Activated gamma-delta T cell (primary cell): Measurements from ENCODE around the gene SLC22A7.
"Not testable (repeated sequence)": the region's sequence is repeated elsewhere in the genome, so short reads cannot be mapped to it uniquely, and the experiment has no call there.

Experiments used
- DNase-seq: peaks from one replicate; lab custom pipeline; 2025; lab: John Stamatoyannopoulos, UW

Gene SLC22A7

DNA sequence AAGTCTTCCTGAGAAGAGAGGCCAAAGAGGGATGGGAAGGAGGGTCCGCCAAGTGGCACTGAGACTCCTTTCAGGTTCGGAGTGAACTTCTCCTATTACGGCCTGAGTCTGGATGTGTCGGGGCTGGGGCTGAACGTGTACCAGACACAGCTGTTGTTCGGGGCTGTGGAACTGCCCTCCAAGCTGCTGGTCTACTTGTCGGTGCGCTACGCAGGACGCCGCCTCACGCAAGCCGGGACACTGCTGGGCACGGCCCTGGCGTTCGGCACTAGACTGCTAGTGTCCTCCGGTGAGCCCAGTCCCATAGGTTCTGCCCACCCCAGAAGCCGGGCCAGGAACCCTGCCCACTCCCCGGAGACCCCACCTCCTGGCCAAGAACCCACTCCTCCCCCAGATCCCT is 4.1 kb downstream of the SLC22A7 start:
- DNase-seq: no peak

DNA sequence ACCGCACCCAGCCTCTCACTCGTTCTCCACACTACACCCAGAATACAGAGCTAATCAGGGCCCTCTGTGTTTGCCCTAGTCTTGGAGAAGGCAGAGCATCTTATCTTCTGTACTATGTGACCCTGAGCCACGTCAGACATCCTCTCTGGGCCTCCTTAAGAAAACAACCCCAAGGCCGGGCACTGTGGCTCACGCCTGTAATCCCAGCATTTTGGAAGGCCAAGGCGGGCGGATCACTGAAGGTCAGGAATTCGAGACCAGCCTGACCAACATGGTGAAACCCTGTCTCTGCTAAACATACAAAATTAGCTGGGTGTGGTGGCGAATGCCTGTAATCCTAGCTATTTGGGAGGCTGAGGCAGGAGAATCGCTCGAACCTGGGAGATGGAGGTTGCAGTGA is 4.9 kb downstream of the SLC22A7 start:
- not testable (repeated sequence) for DNase-seq

DNA sequence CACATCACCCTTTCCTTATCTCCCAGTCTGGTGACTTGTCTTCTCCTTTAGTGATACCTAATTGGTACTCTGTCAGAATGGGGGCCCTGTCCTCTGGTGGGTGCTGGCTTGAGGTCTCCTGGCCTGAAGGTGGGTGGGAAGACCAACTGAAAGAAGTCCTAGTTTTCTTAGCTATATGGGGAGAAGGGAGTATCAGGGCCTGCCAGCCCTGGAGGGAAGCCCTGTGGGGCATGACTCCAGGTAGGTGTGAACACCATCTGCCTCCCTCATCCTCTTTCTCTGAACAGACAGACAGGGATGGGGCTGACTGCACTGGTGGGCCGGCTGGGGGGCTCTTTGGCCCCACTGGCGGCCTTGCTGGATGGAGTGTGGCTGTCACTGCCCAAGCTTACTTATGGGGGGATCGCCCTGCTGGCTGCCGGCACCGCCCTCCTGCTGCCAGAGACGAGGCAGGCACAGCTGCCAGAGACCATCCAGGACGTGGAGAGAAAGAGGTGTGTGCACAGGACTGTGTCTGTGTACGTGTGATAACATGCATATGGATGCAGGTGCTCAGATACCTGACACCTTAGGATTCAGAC is 5.8 kb downstream of the SLC22A7 start:
- no peak for DNase-seq

DNA sequence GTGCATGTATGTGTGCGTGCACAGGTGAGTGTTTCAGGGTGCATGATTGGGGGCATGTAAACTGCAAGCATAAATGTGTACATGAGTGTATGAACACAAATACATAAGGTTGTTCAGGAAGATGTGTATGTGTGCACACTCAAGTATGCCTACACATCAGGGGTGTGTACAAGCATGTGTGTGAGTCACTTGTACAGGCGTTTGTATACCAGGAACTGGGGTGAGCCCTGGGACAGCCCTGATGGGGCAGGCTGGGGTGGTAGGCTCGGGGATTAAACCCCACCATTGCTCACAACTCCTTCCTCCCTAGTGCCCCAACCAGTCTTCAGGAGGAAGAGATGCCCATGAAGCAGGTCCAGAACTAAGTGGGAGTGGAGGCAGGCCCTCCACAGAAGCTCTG is 6.3 kb downstream of the SLC22A7 start:
- DNase-seq: no peak

DNA sequence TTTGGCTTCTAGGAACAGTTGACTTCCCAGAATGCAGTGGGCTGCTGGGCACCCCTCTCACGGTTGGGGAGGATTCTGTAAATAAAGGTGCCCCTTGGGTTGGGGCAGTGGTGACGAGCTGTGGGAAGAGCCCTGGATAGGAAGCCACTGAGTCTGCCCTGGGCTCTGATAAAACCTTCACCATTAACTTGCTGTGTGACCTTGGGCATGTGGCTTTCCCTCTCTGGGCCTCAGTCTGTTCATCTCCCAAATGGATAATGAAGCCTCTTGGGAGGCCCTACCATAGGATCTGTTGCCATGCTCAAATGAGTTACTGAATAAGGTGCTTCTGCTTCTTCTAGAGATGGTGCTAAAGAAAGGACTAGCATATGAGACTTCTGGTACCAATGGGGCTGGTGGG is 6.8 kb downstream of the SLC22A7 start:
- no peak for DNase-seq

DNA sequence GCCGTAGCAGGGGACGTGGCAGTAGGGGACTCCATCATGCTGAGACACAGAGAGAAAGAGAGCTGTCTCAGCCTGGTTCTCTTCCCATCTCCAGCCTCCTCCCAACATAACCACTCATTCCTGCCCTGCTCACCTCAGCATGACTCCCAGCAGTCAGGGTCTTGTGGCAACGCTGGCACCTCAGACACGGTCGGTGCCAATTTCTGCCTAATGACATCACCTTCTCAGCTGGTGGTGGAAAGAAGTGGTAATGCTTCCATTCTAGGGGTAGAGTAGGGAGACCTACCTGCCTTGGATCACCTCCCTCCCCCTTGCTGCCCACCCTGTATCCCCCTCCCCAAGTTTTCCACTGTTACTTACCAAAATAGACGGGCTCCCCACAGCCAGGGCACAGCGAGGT is 8.0 kb downstream of the SLC22A7 start:
- DNase-seq: no peak

DNA sequence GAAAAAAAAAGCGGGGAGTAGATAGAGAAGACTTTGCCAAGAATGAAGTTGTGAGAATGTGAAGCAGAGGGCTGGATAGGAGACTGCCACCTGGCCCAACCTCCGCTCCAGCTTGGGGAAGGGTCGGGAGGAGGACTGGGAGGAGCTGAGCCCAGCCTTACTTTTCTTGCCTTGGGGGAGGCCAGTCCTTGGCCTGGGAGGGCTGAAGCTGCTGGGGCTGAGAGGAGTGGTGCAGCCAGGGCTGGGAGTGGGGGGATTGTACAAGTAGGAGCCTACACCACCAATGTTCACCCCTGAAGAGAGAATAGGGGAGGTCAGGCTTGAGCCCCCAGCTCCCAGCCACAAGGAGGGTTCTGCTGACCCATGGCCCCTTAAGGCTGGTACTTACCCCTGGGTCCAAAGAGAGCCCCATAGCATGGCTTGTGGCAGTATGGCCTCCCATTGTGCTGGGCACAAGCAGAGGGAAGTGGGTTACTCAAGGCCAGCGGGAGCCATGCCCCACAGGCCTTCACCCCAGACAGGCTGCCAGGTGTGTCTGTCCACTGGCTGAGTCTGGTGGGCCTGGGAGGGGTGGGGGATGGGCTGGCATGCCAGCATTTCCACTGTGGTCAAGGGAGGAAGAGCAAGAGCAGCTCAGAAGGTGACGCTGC is 9.5 kb downstream of the SLC22A7 start:
- DNase-seq: no peak

DNA sequence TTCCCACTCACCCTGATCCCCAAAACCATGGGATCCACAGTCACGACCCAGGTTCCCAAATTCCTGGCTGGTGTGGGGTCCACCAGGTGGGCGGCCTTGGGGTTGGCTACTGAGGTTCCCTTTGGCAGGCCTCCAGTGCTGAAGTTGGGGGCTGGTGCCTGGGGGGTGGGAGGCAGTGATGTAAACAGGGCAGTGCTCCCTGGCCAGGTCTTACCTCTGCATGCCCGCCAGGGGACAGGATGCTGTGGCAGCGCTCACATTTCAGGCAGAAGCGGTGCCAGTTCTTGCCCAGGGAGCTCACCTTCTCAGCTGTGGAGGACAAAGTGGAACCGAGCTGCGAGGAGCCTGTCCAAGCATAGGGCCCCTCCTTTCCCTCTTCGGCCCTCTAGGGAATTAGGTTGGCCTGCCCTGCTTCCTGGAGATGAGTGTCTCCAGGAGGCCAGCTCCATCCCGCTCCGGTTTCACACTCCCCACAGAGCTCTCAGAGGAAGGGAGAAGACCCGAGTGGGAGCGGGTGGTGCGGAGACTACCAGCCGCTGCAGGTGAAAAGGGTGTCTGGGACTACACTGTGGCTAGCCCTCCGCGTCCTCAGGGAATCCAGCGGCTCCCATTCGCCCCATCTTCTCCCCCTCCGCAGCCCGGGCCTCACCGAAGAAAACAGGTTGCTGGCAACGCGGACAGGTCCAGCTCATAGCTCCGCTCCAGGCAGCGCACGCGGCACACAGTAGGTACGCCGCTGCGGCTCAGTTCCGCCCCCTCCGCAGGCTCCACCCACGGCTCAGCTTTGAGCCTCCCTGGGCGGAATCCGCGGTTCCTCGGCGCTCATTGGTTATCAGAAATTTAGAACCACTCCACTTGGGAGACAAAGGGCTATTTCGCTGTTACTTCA is 10.3 kb downstream of the SLC22A7 start, which contains the start of gene CRIP3:
TSS of gene CRIP3 (minus strand) at position 726 of the 889 bp plus-strand sequence. CDS start at position 692, 34 bp downstream.
- DNase-seq: no peak

DNA sequence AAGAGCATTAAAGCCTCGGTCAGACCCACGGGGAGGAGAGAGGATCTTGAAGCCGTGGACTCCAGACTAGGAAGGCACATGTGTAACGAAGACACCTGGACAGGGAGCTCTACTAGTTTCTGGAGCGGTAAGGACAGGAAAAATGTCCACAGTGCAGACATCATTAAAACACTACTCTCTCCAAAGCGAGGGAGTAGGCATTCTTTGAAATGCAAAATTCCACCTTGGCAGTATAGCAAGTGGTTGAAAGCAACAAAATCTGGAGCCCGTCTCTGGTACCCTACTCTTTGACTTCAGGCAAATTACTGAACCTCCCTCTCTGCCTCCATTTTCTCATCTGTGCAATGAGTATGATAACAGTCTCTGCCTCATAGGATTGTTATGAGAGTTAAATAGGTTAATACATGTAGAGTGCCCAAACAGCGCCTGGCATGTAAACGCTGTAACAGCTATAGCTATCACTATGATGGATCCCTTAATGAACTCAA is 11.0 kb downstream of the SLC22A7 start:
- DNase-seq: no peak

DNA sequence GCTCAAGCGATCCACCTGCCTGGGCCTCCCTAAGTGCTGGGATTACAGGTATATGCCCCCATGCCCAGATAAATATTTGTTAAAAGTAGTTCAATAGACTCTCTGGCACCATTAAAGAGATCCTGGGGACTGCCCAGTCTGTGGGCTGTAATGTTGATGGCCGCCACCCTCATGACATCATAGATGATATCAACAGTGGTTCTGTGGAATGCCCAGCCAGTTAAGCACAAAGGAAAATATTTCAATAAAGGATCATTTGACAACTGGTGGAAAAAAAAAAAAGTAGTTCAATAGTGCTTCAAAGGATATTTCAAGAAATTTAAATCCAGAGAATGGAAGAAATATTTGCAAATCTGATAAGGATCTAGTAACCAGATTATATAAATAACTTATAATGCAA is 12.1 kb downstream of the SLC22A7 start:
- no peak for DNase-seq

DNA sequence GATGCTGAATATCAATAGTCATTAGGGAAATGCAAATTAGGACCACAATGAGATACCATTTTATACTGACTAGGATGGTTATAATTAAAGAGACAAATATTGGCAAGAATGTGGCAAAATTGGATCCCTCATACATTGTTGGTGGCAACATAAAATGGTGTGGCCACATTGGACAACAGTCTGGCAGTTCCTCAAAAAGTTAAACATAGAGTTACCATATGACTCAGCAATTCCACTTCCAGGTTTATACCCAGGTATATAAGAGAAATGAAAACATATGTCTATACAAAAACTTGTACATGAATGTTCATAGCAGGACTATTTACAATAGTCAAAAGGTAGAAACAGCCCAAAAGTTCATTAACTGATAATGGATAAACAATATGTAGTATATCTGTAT is 12.6 kb downstream of the SLC22A7 start:
- no peak for DNase-seq

DNA sequence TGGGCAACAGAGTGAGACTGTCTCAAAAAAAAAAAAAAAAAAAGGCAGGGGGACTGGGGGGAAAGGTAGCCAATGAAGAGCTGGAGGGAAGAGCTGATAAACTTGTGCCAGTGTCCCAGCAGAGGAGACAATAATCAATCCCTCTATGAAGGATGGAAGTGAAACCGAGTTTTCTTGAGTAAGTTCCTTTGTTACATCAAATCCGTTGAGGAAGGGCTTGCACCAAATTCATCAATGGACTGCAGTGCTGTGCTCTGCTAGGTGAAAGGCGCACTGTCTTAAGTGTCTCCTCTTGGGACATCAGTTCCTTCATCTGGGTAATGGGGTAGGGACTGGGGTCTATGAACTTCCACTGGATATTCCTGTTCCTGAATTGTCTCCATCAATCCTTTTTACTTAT is 13.6 kb downstream of the SLC22A7 start:
- DNase-seq: no peak

DNA sequence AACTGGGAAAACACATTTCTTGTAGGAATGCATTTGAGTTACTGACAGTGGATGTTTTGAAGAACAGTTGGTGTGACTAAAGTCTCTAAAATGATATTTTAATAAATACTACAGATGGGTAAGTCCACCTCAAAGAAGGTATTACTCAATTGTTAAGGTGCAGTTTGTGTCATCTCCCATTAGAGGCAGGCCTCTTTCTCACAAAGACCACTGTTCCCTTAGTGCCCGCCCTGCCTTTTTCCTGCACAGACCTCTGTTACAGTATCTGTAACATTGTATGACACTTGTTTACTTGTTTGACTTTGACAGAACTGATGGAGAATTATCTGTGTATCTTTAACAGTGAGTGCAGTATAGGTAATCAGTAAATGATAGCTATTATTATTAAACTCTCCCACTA is 15.8 kb downstream of the SLC22A7 start:
- DNase-seq: no peak

DNA sequence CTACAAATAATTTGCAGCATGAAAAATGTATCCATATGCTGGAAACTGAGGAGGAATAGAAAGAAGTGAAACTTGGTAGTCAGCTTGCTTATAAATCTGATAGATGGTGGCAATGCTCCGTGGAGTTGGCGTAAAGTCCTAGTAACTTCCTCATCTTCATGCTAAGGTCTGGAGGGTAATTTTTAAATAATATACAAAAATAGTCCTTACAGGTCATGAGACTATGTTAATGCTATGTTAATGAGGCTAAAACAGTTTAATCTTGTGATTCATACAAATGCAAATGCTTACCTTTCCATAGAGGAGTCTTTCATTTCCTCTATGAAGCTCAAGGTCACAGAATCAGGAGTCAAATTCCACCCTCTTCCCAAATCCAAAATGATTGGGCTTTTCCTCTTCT is 20.0 kb downstream of the SLC22A7 start:
- no peak for DNase-seq

DNA sequence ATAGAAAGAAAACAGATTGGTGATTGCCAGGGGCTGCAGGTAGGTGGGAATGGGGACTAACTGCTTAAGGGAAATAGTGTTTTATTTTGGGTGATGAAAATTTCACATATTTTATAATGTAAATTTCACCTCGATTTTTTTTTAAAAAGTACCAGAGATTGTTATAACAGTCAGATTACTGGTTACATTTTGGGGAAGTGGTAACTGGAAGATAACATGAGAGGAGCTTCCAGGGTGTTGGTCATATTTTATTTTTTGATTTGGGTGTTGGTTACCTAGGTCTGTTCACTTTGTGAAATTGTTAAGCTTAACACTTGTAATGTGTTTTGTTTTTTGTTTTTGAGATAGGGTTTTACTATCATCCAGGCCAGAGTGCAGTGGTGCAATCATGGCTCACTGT is 27.8 kb downstream of the SLC22A7 start:
- no peak for DNase-seq

DNA sequence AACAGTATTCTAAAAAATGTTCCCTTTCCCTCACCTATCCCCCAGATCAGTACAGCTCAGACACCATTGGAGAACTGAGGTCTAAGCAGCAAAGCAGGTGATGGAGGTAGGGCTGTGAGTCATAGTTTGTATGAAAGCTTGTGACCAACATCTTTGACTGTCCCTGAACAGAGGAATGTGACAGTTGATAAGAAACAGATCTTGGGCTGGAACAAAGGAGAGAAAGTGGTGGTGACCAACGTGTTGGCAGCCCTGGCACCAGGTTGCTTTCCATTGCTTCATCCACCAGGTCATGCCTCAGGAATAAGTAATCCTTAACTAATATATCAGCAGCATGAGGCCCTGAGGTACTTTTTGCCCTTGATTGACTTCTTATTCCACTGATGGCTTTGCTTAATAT is 30.5 kb downstream of the SLC22A7 start:
- DNase-seq: no peak

DNA sequence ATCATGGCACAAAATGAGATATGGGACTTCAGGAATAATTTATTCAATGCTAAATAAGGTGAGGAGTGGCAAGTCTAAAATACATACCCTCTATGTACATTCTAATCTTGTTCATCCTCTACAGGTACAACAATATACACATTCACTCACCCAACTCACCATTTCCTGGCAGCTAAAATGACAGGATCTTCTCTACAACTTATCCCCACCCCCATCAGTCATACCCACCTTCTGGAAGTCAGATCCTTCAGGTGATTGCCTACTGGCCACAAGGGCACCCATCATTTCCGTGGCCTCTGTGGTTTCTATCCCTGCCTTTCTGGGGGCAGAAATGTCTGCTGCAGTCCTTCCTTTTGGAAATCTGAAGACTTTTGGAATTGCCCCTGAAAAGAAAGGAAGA is 33.4 kb downstream of the SLC22A7 start:
- no peak for DNase-seq

DNA sequence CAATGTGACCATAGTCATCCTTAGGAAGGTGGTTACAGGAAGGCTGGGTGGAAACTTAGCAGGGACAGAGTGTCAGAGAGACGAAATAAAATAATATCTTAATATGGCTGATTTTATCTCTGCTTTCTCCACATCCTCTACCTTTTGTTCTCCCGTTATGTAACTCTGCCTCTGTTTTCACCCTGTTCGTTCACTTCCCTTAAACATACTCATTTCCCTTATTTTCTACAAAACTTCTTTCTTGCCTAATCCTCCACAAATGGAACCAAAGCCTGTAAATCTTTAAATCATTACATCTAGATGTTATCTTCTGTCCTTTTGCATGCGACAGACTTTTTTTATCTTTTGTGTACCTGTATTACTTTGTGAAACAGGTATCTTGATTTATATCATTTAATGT is 33.8 kb downstream of the SLC22A7 start:
- DNase-seq: no peak

DNA sequence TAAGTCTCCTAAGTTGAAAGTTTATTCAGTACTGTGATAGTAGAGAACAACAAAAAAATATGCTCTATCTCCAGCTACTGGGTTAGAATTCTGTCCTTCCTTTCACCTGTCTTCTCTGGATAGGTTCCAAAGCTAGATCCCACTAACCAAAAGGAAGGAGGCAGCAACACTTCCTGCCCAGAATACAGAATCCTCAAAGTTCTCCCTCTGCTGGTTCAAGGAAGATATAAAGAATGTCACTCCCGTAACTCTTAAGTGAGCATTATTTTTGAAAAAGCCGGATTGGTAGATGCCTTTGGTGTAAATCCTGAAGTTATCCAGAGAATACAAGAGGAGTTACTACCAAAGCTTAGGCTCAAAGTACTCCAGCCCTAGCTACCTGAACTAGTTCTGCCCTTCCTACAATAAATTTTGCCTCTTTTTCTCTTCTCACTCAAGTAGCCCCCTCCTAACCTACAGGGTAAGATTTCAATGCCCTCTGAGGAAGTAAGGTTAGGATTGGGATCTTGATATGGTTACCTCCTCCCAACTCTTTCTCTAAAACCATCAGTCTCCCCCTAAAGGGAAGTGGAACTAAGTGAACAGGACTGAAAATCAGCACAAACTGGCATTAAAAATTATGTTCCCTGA is 36.5 kb downstream of the SLC22A7 start:
- DNase-seq: no peak

DNA sequence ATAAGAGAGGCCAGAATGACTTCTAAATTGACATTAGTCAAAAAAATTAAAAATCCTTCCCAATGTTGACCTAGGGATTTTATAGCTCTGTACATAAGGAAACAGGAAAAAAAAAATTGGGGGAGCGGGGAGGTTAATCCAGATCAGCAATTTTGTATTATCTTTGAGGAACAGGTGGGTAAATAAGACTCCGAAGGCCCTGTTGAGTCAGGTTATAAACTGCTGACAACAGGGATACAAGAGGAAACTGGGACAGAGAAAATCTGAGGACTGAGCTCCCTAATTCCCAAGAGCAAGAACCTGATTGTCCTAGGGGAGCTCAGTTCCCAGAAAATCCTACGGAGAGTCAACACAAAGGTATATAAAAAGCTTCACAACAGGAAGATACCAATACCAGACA is 37.4 kb downstream of the SLC22A7 start:
- no peak for DNase-seq

DNA sequence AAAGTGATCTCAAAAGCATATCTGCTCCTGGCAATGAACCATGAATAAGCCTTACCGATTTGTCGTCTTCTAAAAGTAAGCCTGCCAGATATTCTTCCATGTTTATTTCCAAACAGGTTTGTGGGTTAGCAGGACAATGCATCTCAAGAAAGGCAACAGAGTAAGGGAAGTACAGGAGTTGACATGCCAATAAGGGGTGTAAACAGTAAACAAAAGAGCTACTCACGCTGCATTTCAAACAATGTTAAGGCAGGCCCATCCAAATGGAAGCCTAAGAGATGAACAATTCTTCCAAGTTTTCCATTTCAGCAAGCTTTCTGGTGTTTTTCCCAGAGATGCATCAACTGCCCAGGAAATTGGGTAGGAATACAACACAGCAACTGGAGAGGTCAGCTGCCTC is 38.3 kb downstream of the SLC22A7 start:
- no peak for DNase-seq

DNA sequence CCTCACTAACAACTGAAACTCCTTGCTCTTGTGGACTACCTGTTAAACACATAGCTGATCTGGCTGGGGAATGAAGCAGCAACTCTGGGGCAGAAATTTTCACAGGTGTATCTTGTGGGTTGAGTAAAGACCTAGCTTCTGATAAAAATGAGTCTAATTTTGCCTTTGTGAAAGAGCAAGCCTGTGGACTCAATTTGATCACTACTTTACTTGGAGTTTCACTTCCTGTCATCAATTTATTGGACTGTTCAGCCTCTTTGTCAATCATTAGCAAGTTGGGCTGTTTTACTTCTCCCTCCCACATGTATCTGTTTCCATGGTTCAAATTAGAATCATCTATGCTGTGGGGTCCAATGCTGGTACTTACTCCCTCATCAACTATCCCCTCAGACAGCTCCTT is 40.2 kb downstream of the SLC22A7 start:
- DNase-seq: no peak
